ENCODE results near the gene POU4F3.

POU4F3 gene

DNA sequence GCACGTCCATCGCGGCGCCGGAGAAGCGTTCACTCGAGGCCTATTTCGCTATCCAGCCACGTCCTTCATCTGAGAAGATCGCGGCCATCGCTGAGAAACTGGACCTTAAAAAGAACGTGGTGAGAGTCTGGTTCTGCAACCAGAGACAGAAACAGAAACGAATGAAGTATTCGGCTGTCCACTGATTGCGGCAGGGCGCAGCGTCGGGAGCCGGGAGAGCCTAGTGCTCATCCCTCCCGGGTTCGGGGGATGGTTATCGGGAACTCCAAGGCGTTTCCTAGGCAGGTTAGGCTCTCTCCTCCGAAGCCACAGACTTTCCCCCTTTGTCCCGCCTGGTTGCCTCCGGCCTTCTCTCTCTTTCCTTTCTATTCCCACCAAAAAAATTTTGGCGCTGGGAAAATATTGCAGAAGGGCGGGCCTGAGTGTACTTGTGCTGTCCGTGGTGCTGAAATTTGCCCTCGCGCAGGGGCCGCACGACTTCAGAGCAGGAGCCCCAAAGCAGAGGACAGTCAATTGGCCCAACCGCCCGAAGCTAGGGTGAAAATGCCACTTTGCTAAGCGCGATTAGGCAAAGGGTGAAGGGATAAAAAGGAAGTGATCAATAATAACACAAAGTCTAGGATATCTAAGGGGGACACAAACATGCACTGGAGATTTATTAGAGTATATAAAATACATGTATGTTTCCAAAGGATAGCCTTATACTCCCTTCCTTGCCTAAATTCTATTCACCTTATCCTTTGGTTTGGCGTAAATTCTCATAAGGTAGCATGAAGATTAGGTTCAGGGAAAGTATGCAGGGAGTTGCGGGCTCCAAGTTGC lies 1.8 kb downstream of the POU4F3 start:
- Histone ChIP-seq H3K36me3 (ENCODE audit: insufficient read depth, low read depth, low read length) (no peaks in the 10 kb centered on the region), H3K9ac (ENCODE audit: low read depth, low read length) (no peak overlapping the region), H3K9me3 (ENCODE audit: insufficient read depth, low read depth, low read length) (peaks cover 18% of the 10 kb centered on the region; the same call in 1 of the 2 replicates), H3K4me3 (ENCODE audit: low read length) (peak overlapping the region; percentile 11; the same call in 1 of the 2 replicates), H3K4me1 (ENCODE audit: insufficient read depth, low read length) (peaks cover 7% of the 10 kb centered on the region; the same call in 1 of the 2 replicates), H3K27me3 (ENCODE audit: insufficient read depth, low read length) (peaks cover 100% of the 10 kb centered on the region), H3K27ac (ENCODE audit: low read length) (no peak overlapping the region)

DNA sequence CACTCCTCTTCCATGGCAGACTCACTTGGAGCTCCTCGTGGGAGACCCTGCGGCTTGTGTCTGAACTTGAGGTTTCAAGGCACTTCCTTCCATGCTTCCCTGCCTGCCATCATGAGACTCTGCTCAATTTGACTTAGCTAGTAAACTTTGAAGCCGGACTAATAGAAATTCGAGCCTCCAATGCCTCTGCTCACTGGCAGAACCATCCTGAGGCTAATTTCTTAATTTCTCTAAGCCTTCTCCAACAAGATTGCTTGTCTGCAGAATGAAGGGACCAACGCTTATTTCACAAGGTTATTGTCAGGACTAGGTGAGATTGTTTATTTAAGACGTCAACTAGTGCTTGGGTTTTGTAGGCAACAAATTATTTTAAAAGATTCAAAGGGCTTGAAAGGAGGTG lies 3.2 kb downstream of the POU4F3 start:
- Histone ChIP-seq H3K4me3 (ENCODE audit: low read length) (no peak overlapping the region), H3K9me3 (ENCODE audit: insufficient read depth, low read depth, low read length) (peaks cover 18% of the 10 kb centered on the region; the same call in 1 of the 2 replicates), H3K36me3 (ENCODE audit: insufficient read depth, low read depth, low read length) (no peaks in the 10 kb centered on the region), H3K27ac (ENCODE audit: low read length) (no peak overlapping the region), H3K27me3 (ENCODE audit: insufficient read depth, low read length) (peaks cover 100% of the 10 kb centered on the region), H3K4me1 (ENCODE audit: insufficient read depth, low read length) (peaks cover 7% of the 10 kb centered on the region; the same call in 1 of the 2 replicates), H3K9ac (ENCODE audit: low read depth, low read length) (no peak overlapping the region)

DNA sequence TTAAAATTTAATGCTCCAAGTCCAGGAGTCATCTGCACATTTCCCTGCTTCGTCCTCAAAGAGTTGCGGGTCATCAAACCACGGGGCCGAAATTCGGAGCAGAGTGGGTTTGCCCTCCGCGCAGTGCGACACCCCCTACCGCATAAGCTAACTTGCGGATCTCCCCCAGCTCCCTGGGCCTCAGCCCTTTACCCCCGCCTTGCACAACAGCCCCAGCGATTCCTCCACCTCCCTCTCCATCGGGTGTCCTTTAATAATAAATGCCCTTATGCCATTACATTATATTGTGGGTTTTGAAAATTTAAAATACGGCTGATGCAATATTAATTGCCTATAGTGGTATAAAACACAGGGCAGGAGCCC lies 3.9 kb downstream of the POU4F3 start:
- H3K27ac ChIP-seq (ENCODE audit: low read length): no peak overlapping the region
- no peak overlapping the region for H3K4me3 ChIP-seq (ENCODE audit: low read length)
- peaks cover 100% of the 10 kb centered on the region for H3K27me3 ChIP-seq (ENCODE audit: insufficient read depth, low read length)

DNA sequence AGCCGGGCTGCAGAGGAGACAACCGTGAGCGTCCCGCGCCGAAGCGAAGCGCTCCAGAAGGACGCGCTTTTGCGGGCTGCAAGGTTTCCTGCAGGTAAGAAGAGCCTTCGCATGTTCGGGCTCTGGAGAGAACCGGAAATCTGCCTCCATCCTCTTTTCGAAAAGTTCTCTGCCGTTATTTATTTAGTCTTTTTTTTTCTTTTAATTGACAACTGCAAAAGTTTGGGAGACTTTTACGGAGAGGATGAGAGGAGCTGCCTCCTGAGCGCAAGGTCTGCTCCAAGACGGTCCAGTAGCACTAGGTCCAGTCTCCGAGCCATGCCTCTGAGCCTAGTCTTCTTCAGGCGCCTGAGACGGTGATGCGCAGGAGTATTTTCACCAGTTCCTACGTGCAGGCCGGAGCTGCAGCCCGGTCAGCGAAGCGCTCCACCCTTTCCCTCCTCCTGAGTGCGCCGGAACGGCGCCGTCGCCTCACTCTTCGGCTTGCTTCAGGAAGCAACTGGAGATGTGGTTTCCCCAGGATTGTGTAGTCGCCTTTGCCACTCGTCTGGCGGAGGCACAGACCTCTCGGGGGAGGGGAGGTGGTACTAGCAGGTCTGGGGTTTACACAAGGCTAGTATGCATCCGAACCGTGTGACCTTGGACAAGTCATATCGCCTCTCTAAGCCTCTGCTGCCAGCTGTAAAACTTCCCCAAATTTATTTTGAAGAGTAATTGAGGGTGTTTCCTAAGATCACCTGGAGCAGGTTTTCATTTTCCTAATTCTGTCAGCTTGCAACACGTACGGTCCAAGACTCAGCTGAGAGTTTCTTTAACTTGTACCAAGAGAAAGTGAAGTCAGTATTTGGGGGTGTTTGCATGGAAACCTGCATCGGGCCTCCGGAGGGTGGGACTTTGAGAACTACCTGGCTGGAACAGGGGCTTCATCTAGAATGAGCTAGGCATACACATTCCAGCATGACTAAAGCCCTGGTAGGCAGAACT lies 4.5 kb downstream of the POU4F3 start:
- H3K4me1 ChIP-seq (ENCODE audit: insufficient read depth, low read length): peaks cover 5% of the 10 kb centered on the region; the same call in 1 of the 2 replicates
- no peak overlapping the region for H3K4me3 ChIP-seq (ENCODE audit: low read length)
- H3K27me3 ChIP-seq (ENCODE audit: insufficient read depth, low read length): peaks cover 100% of the 10 kb centered on the region
- peaks cover 18% of the 10 kb centered on the region; the same call in 1 of the 2 replicates for H3K9me3 ChIP-seq (ENCODE audit: insufficient read depth, low read depth, low read length)
- H3K9ac ChIP-seq (ENCODE audit: low read depth, low read length): no peak overlapping the region
- no peaks in the 10 kb centered on the region for H3K36me3 ChIP-seq (ENCODE audit: insufficient read depth, low read depth, low read length)
- no peak overlapping the region for H3K27ac ChIP-seq (ENCODE audit: low read length)

More for the DNA sequence above, 3.9 kb downstream of the POU4F3 start:
- H3K36me3 ChIP-seq (ENCODE audit: insufficient read depth, low read depth, low read length): no peaks in the 10 kb centered on the region
- H3K4me1 ChIP-seq (ENCODE audit: insufficient read depth, low read length): peaks cover 7% of the 10 kb centered on the region; the same call in 1 of the 2 replicates
- H3K9me3 ChIP-seq (ENCODE audit: insufficient read depth, low read depth, low read length): peaks cover 18% of the 10 kb centered on the region; the same call in 1 of the 2 replicates
- H3K9ac ChIP-seq (ENCODE audit: low read depth, low read length): no peak overlapping the region

DNA sequence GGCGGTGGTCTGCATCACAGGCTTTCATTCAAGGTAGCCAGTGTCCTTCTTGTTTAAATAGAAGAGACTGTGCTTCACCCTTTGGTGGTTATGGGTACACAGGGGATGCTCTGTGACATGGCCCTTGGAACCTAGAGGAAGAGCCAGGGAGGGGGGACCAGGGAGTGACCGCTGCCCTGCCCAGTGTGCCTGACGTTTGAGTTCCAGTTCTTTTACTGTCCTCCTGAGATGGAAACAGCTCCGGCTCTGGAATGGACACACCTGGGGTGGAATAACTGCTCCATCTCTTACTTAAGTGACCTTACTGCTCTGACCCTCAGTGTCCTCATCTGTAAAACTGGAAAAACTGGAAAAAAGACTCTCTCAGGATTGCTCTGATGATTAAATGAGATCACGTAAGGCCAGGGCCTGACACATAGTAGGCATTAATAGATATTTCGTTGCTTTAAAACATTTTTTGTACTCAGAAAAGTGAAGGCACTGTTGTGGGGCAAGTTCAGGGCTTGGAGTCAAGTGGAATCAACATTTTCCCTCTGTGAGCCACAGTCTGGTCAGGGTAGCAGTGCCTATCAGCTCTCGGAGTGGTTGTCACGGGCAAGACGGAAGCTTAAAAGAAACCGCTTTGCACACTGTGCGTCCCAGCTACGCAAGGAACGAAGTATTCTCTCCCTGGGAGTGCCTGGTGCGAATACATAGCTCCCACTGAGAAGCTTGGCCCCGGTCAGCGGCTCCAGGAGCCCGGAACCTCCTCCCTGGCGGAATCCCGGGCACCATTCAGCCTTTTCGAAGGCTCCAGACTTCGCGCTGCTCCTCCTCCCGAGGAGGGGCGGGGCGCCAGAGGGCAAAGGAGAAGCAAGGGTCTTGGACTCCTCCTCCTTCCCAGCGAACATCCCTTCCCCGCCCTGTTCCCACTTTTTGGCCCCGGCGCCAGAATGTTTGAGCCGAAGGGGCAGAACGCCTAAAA lies 5.8 kb downstream of the POU4F3 start:
- Histone ChIP-seq H3K9ac (ENCODE audit: low read depth, low read length) (no peak overlapping the region), H3K4me1 (ENCODE audit: insufficient read depth, low read length) (peaks cover 5% of the 10 kb centered on the region; the same call in 1 of the 2 replicates), H3K27ac (ENCODE audit: low read length) (no peak overlapping the region), H3K36me3 (ENCODE audit: insufficient read depth, low read depth, low read length) (no peaks in the 10 kb centered on the region), H3K27me3 (ENCODE audit: insufficient read depth, low read length) (peaks cover 100% of the 10 kb centered on the region), H3K9me3 (ENCODE audit: insufficient read depth, low read depth, low read length) (peaks cover 16% of the 10 kb centered on the region; the same call in 1 of the 2 replicates), H3K4me3 (ENCODE audit: low read length) (peak overlapping the region; percentile 62)

DNA sequence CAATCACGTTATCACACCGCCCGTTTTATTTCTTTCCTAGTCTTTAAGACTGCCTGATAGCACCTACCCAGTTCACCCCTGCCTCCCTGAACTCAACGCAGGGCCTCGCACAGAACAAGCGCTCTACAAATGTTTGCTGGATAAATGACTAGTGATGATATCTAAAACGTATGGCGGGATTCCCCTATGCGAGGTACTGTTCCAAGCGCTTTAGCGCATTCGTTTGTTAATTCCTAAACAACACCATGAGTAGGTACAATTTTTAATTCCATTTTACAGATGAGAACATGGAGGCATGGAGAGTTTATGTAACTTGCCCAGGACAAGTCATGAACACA lies 6.6 kb downstream of the POU4F3 start:
- H3K9ac ChIP-seq (ENCODE audit: low read depth, low read length): no peak overlapping the region

DNA sequence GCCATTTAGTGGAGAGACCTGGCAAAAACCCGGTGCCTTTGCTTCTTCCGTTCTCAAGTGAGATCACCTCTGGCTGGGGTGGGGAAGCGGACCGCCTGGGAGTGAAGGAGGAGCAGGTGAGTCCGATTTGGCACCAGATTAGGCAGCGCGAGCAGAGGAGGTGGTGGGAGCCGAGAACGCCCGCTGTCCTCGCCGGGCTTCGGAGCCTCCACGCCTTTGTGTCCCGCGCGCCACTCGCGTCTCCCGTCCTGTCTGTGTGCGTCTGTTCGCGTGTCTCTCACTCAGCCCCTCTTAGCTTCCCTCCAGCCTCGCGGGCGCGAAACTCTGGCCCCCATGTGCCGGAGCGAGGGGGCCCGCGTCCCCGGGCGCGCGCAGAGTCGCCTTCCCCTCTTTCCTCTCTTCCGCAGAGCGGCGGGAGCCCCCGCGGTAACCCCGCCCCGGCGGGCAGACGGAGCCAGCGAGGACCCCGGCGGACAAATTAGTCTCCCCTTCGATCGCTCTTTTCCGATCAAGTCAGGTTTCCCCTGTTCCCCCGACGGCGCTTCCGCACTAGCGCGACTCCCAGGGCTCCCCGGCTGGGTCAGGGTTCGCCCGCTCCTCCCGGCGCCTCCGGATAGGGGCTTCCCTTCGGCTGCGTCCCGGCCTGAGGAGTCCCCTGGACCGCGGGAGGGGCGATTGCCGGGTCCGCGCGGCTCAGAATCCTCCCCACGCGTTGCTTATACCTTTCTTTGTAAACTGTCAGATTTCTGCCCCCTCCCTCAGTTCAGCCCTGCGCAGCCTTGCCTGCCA lies 7.1 kb downstream of the POU4F3 start:
- H3K4me3 ChIP-seq (ENCODE audit: low read length): peak overlapping the region; percentile 62
- no peak overlapping the region for H3K27ac ChIP-seq (ENCODE audit: low read length)
- peaks cover 99% of the 10 kb centered on the region for H3K27me3 ChIP-seq (ENCODE audit: insufficient read depth, low read length)
- no peaks in the 10 kb centered on the region for H3K36me3 ChIP-seq (ENCODE audit: insufficient read depth, low read depth, low read length)
- H3K4me1 ChIP-seq (ENCODE audit: insufficient read depth, low read length): peaks cover 3% of the 10 kb centered on the region; the same call in 1 of the 2 replicates
- H3K9me3 ChIP-seq (ENCODE audit: insufficient read depth, low read depth, low read length): peaks cover 6% of the 10 kb centered on the region; the same call in 1 of the 2 replicates
- no peak overlapping the region for H3K9ac ChIP-seq (ENCODE audit: low read depth, low read length)

More for the DNA sequence above, 6.6 kb downstream of the POU4F3 start:
- no peaks in the 10 kb centered on the region for H3K36me3 ChIP-seq (ENCODE audit: insufficient read depth, low read depth, low read length)
- peaks cover 8% of the 10 kb centered on the region; the same call in 1 of the 2 replicates for H3K9me3 ChIP-seq (ENCODE audit: insufficient read depth, low read depth, low read length)
- peaks cover 100% of the 10 kb centered on the region for H3K27me3 ChIP-seq (ENCODE audit: insufficient read depth, low read length)
- H3K4me3 ChIP-seq (ENCODE audit: low read length): peak overlapping the region; percentile 62
- H3K4me1 ChIP-seq (ENCODE audit: insufficient read depth, low read length): peaks cover 4% of the 10 kb centered on the region; the same call in 1 of the 2 replicates
- no peak overlapping the region for H3K27ac ChIP-seq (ENCODE audit: low read length)

DNA sequence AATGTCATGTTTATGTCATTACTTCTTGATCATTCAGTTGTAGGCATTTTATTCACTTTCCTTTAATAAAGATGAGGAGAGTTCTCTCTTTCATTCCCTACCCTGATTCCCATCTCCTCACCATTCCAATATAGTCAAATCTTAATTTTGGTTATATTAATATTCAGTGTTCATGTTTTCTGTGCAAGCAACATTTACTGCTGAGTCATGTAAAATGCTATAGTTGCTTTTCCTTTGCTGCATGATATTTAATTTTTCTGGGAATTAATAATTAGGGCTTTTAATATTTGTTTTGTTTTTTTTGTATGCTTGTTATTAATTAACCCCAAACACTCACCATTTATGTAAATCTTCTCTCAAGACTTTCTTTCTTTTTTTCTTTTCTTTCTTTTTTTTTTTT lies 18.5 kb downstream of the POU4F3 start:
- no peaks in the 10 kb centered on the region for H3K9me3 ChIP-seq (ENCODE audit: insufficient read depth, low read depth, low read length)
- no peak overlapping the region for H3K4me3 ChIP-seq (ENCODE audit: low read length)
- no peaks in the 10 kb centered on the region for H3K36me3 ChIP-seq (ENCODE audit: insufficient read depth, low read depth, low read length)
- no peak overlapping the region for H3K27ac ChIP-seq (ENCODE audit: low read length)
- no peaks in the 10 kb centered on the region for H3K4me1 ChIP-seq (ENCODE audit: insufficient read depth, low read length)
- H3K27me3 ChIP-seq (ENCODE audit: insufficient read depth, low read length): peaks cover 5% of the 10 kb centered on the region; the same call in 1 of the 2 replicates
- no peak overlapping the region for H3K9ac ChIP-seq (ENCODE audit: low read depth, low read length)

DNA sequence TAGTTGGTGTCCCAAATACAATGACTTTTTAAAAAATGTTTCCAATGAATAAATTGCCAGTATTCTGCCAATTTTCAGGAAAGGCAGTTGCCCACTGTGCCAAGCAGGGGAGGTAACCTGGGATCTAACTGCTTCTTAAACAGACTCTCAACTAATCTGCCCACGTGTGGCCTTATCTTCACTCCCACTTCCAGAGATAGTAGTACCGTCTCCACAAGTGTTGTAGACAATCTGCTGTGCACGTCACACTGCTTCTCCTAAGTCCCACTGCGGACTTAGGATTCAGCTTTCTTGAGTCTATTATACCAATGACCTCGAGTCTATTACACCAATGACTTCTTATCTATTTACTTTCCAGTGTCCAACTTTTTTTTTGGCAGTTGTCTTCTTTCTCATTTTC lies 21.2 kb downstream of the POU4F3 start:
- no peaks in the 10 kb centered on the region for H3K4me1 ChIP-seq (ENCODE audit: insufficient read depth, low read length)
- H3K36me3 ChIP-seq (ENCODE audit: insufficient read depth, low read depth, low read length): no peaks in the 10 kb centered on the region
- H3K9me3 ChIP-seq (ENCODE audit: insufficient read depth, low read depth, low read length): no peaks in the 10 kb centered on the region
- no peak overlapping the region for H3K27ac ChIP-seq (ENCODE audit: low read length)
- H3K4me3 ChIP-seq (ENCODE audit: low read length): no peak overlapping the region
- peaks cover 5% of the 10 kb centered on the region; the same call in 1 of the 2 replicates for H3K27me3 ChIP-seq (ENCODE audit: insufficient read depth, low read length)
- no peak overlapping the region for H3K9ac ChIP-seq (ENCODE audit: low read depth, low read length)

DNA sequence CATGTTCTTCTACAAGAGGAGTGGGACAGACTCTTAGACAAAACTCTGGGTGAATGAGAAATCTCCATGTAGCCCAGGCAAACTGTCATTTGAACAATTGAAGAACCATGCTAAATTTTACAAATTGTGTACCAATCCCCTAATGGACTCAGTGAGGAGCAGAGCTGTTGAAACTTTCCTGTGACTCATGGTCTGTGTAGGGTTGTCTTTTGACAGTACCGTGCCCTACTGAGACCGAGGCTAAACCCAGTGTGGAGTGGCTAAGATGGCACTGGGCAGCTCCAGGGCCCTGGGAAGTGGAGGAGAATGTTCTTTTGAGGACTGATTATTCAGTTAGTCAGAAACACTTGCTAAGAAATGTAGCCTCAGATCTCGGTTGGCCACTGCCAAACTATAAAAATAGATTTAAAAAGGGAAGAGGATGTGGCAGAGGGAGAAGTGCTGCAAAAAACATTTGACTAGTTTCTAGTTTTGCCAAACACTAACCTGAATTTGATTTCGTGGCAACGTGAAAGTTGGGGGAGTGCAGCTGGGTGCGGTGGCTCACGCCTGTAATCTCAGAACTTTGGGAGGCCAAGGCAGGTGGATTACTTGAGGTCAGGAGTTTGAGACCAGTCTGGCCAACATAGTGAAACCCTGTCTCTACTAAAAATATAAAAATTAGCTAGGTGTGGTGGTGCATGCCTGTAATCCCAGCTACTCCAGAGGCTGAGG lies 24.7 kb downstream of the POU4F3 start:
- Histone ChIP-seq H3K36me3 (ENCODE audit: insufficient read depth, low read depth, low read length) (no peaks in the 10 kb centered on the region), H3K27me3 (ENCODE audit: insufficient read depth, low read length) (peaks cover under 1% of the 10 kb centered on the region; the same call in 1 of the 2 replicates), H3K4me3 (ENCODE audit: low read length) (no peak overlapping the region), H3K4me1 (ENCODE audit: insufficient read depth, low read length) (peaks cover 12% of the 10 kb centered on the region; the same call in 1 of the 2 replicates), H3K9ac (ENCODE audit: low read depth, low read length) (no peak overlapping the region), H3K27ac (ENCODE audit: low read length) (no peak overlapping the region), H3K9me3 (ENCODE audit: insufficient read depth, low read depth, low read length) (no peaks in the 10 kb centered on the region)

Measured in iPS-20b (cell line).